NCI-H748 (cell line): Measurements from ENCODE around the gene TRIM41.
"Not testable (repeated sequence)": the region's sequence is repeated elsewhere in the genome, so short reads cannot be mapped to it uniquely, and the experiment has no call there.

Experiments used
- DNase-seq: peaks from one replicate; lab custom pipeline; 2025; ENCODE audit not compliant: unreplicated experiment; lab: John Stamatoyannopoulos, UW

TRIM41 gene

DNA sequence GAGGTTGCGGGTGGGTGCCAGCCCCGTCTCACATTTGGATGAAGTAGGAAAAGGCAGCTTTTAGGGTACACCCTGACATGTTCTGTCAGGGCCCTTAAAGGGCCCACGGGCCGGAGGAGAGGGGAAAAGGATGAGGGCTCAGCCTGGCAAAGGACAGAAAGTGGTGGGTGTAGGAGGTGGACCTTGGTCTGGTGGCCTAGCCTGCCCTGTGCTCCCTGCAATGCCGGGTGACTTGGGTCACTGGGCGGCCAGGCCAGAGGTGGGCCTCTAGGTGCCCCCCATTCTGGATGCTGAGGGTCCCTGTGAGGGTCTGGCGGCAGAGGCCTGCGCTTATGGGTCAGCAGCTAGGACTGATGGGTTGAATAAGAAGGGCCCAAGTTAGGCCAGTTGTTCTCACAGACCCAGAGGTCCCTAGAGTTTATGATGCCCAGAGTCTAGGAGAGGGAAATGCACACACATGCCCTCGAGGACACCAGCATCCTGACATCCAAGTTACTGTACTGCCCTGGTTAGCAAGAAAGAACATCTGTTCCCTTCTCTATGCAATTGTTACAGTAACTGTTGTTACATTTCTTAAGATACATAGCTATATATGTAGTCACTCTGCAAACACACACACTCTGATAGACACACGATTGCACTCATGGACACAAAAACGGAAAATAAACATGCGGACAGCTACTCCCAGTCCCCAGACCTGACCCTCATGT lies 30.6 kb upstream of the TRIM41 start:
- DNase-seq = no peak

DNA sequence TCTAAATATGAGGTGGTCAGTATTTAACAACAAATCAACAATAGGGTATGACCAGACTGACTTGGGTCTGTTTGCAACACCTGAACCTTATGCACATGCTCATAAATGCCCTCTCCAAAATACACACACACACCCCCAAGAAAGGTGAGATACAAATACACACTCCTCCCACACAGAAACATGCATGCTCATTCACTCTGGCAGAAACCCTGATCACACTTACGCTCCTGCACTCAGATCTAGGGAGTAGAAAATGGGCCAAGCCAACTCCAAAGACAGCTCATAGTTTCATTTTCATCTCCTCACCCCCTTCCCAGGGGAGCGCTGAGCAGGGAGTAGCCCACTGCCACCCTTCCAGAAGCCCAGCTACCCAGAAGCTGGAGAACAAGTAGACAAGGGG lies 29.4 kb upstream of the TRIM41 start:
- no peak for DNase-seq

- DNase-seq = no peak
Observed at GRCh38 chr5:181194489-181195248, 28.4 kb upstream of the TRIM41 start.

GRCh38 chr5:181195249-181195761 lies 27.8 kb upstream of the TRIM41 start:
- no peak for DNase-seq

GRCh38 chr5:181197326-181197951 lies 25.6 kb upstream of the TRIM41 start:
- no peak for DNase-seq

DNA sequence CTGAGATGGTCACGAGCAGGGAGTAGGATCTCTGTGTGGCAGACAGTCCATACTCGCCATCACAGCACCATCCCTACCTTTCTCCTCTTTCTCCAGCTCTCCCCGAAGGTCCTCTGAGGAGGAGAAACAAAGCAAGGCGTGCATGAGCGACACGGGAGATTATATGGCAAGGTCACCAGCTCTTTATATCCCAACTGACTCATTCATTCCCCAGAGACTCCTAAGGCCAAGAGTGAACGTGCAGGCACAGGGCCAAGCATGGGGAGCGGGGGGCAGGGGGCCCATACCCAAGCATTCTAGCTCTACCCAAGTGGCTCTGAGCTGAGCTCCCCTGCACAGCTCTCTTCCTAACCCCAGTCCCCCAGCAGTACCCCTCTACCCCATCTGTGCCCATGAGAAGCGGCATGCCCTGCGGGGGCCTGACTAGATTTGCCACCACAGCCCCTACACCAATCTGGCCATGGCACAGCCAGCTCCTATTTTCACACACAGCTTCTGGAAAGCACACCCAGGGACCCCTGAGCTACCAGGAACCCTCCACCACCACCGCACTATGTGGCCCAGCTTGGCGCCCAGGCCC lies 24.9 kb upstream of the TRIM41 start:
- no peak for DNase-seq

- DNase-seq = no peak
Observed at GRCh38 chr5:181198905-181199519, 24.1 kb upstream of the TRIM41 start.

DNA sequence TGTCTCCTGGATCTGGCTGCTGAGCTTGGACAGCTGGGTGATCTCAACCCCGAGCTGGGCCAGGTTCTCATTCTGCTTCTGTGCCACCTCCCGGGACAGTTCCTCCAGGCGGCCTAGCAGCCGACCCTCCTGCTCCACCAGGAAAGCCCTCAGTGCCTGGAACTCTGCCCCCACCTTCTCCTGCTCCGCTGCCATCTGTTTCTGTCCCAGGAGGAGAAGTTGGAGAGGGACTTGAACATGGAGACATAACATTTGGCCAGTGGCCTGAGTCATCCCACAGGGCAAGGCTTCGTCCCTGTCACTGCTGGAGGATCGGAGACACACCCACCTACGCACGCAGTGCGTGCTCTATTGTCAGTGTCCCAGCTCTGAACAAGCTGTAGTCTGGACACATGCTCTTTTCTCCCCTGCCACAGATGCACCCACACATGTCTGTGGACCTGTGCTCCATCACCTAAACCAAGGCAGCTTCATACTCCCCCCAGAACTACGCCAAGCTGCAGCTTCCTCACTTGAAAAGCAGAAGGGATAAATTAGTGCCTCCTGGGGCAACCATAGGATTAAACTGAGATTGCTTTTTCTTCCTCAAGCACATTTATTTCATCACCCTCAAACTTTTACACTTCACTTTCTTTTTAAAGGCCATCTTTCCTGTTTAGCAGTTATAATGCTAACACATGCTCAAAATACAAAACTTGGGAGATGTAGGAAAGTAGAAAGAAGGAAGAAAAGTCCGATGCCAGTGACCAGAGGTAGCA lies 23.0 kb upstream of the TRIM41 start:
- DNase-seq = no peak

GRCh38 chr5:181200816-181201215 lies 22.3 kb upstream of the TRIM41 start:
- DNase-seq = no peak

GRCh38 chr5:181203093-181203711 lies 19.9 kb upstream of the TRIM41 start:
- DNase-seq = no peak

DNA sequence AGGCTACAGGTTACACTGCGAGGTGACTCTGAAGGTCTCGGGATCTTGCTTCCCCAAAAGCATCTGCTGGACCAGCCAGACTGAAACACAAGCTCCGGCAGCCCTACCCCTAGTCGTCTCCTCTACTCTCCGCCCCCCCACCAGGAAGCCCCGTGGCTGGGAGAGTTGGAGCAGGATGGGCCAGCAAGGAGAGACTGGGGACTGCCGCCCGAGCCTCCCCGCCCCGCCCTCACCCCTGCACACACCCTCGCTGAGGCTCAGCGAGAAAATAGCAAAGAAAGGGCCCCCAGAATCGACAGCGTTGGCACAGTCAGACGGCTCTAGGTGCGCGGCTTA lies 19.3 kb upstream of the TRIM41 start:
- DNase-seq = no peak

DNA sequence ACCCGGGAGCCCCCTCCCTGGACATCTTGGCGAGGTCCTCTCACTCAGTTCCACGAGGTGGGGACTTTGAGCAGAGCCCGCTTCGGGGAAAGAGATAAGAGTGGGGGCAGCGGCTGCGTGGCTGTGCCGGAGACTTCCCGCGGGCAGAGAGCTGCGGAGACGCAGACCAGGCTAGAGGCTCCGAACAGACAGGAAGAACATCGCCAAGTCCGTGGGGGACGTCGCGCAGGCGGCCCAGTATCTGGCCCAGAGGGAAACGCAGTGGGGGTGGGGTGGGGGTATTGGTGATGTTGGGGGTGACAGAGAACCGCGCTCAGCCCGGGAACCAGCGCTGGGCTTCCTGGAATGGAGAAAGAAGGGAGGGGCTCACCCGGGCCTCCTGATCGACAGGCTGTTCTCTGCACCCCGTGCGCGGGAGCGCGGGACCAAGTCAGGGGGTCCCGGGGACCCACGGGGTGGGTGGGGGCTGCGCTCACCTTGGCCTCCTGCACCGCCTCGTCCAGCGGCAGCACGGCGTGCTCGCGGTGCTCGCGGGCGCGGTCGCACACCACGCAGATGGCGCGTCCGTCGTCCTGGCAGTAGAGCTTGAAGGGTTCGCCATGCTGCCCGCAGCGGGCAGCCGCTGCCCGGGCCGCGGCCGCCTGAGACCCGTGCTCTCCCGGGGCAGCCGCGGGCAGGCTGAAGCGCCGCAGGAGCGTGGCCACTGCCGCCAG lies 18.8 kb upstream of the TRIM41 start:
- DNase-seq = no peak

DNA sequence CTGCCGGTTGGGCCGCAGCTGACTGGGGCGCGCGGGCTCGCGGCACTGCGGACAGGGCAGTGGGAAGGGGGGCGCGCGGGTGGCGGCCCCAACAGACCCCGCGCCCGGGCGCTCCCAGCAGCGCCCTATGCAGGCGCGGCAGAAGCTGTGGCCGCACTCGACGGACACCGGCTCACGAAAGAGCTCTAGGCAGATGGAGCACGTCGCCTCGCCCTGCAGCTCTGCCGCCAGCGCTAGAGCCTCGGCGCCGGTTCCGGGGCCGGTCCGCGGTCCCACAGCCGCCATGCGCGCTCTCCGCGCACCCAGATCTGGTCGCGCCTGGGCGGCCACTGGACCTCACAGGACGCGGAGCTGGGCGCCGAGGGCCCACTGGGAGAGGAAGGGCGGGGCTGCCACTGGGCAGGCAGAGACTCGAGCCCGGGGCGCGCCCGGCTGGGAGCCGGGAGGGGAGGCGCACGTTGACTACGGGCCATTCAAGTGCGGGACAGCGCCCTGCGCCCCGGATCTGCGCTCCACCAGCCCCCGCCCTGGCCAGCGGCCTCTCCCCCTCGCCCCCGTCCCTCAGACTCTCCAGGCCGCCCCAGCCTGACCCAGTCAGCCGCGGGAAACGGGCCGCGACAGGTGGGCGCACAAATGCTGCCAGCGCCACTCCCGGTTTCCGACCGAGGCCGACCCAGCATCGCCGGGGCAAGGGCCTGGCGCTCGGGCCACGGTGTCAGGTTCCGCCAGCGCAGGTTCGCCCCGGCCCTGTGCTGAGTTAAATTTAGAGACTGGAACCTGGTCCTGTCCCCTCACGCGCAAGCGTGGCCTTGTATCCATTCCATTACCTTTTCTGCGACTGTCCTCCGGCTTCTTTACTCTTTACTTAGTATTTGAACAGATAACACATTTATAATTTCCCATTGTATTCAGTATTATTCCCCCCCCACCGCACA lies 18.0 kb upstream of the TRIM41 start, which contains the start of gene TRIM7:
TRIM7 (minus strand) TSS at position 371 of the 935 bp plus-strand sequence; CDS start at position 285, 86 bp downstream.
- no peak for DNase-seq

DNA sequence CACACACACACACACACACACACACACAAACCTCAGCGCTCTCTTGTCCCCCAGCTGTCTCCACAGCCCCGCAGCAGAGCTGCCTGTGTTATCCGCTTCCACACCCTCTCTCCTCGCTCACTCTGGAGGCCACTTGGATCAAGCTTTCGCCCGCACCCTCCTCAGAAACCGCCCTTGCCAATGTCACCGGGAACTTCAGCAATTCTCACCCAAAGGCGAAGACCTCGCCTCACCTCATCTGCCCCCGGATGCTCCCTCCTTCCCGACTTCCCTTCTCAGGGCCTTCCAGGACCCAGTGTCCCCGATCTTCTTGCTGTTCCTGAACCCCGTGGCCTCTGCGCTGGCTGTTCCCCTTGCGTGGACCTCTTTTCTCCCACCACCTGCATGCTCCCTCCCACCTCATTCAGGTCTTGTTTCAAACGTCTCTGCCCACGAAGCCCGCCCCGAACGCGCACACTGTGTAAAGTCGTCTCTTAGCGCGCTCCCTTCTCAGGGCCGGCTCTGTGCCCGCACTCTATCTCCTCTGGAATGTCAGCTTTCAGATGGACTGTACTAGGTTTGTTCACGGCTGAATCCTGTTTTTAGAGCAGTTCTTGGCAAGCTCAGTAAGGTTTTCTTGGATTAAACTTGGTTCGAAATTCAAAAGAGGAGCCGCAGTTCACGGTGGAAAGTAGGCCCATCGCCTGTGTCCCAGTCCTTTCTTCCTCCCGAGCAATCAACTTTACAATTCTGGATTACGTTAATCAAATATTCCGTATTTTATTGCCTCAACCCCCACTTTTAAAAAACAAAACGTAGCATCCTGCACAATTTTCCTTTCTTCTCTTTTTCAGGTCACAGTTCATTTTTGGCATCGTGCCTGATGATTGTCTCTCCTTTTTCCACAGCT lies 17.1 kb upstream of the TRIM41 start:
- no peak for DNase-seq

GRCh38 chr5:181207214-181207959 lies 15.7 kb upstream of the TRIM41 start:
- DNase-seq = no peak

- no peak for DNase-seq
Observed at GRCh38 chr5:181207960-181208253, 15.2 kb upstream of the TRIM41 start.

GRCh38 chr5:181209006-181209405 lies 14.1 kb upstream of the TRIM41 start:
- not testable (repeated sequence) for DNase-seq
